K562 (cell line): ENCODE measurements around the gene CD300A. TPM values are rescaled to one million over a fixed set of nuclear protein-coding genes. Genes with fewer than 3 reads are reported as not detected.

Experiments used
- ATAC-seq: fragments of 200-7000 bp; cut with Tn5 transposase; 3 replicates; pipeline ENCODE4 v1.9.1; 2020; ENCODE audit warnings: moderate library complexity
- BruUV-seq: library from RNA; stranded (reverse); fragments of 400-500 nt; replicated peaks from 2 replicates; lab custom pipeline; 2021; lab: Mats Ljungman, UMichigan
- CTCF ChIA-PET: fragments of 300-600 bp; formaldehyde crosslinking; extraction: SDS; loops from one replicate; lab custom pipeline; 2021; ENCODE audit warnings: low intra/inter-chr PET ratio; lab: Yijun Ruan, JAX
- POLR2A ChIA-PET: fragments of 300-600, 350-650 bp; sonication (Branson Sonifier 250); formaldehyde crosslinking; extraction: SDS; loops from one replicate; lab custom pipeline; 2021; ENCODE audit warnings: antibody characterized with exemption, inconsistent platforms; lab: Yijun Ruan, JAX
- DNase-seq, 4 experiments: peaks; one replicate each; pipeline versions ENCODE4 v3.0.0 to v3.0.0-alpha.2; 2011 to 2018; ENCODE audit warnings: low spot score in 3 of 4, mixed read lengths in 3 of 4; ENCODE audit errors: extremely low read depth in 1 of 4
- FAIRE-seq: peaks from 2 replicates; lab custom pipeline; 2011; peaks lifted over from hg19 to GRCh38; lab: Jason Lieb, UNC
- H2AFZ ChIP-seq: 2 replicates; pipeline ENCODE4 v1.6.0; 2011; ENCODE audit warnings: low read depth, low read length, control low read depth, inconsistent platforms
- H3K27ac ChIP-seq: fragments of 200-600 bp; 3 replicates; pipeline ENCODE4 v1.8.0; 2011; ENCODE audit warnings: low read depth, mild to moderate bottlenecking, control low read depth, inconsistent platforms, low read length, moderate library complexity, mixed read lengths; ENCODE audit errors: extremely low read depth
- H3K27me3 ChIP-seq, 2 experiments: fragments of 300-600 bp in 1 of 2; 2 replicates in 1 of 2; 3 replicates in 1 of 2; pipeline versions ENCODE4 v1.6.0 to v1.8.0; 2011; ENCODE audit warnings: inconsistent platforms in 2 of 2, low read length in 2 of 2, mild to moderate bottlenecking in 1 of 2, mixed read lengths in 1 of 2, moderate library complexity in 1 of 2; ENCODE audit not compliant: control insufficient read depth in 2 of 2, insufficient read depth in 2 of 2
- H3K36me3 ChIP-seq: fragments of 300-600 bp; 3 replicates; pipeline ENCODE4 v1.8.0; 2011; ENCODE audit warnings: mild to moderate bottlenecking, low read length, inconsistent platforms; ENCODE audit not compliant: control insufficient read depth, insufficient read depth
- H3K4me1 ChIP-seq, 2 experiments: fragments of 200-600 bp in 1 of 2; replicated peaks in 1 of 2; 2 replicates in 1 of 2; 3 replicates in 1 of 2; pipeline versions ENCODE4 v1.5.1 to v1.8.0; 2011; ENCODE audit warnings: inconsistent platforms in 2 of 2, low read length in 2 of 2, mild to moderate bottlenecking in 1 of 2, mixed read lengths in 1 of 2, moderate library complexity in 1 of 2; ENCODE audit not compliant: control insufficient read depth in 2 of 2, insufficient read depth in 2 of 2
- H3K4me2 ChIP-seq: 2 replicates; pipeline ENCODE4 v1.6.1; 2011; ENCODE audit warnings: low read length, control low read depth, inconsistent platforms, mixed read lengths; ENCODE audit not compliant: insufficient read depth
- H3K4me3 ChIP-seq: fragments of 200-600 bp; sonication (generic), shearing (Covaris generic); 2 replicates; pipeline ENCODE4 v1.5.1; 2016; ENCODE audit warnings: control low read depth, inconsistent platforms
- H3K79me2 ChIP-seq: fragments of 200-600 bp; 3 replicates; pipeline ENCODE4 v1.8.0; 2011; ENCODE audit warnings: low read length, inconsistent platforms; ENCODE audit not compliant: control insufficient read depth, insufficient read depth
- H3K9ac ChIP-seq, 2 experiments: 2 replicates each; pipeline versions ENCODE4 v1.6.0 to v1.6.1; 2011; ENCODE audit warnings: low read depth in 2 of 2, low read length in 2 of 2, control low read depth in 1 of 2, inconsistent platforms in 1 of 2, mild to moderate bottlenecking in 1 of 2, mixed read lengths in 1 of 2; ENCODE audit not compliant: insufficient read depth in 1 of 2
- H3K9me1 ChIP-seq: one replicate; pipeline ENCODE4 v1.6.0; 2011; ENCODE audit warnings: inconsistent platforms, mild to moderate bottlenecking, low read length, moderate library complexity; ENCODE audit not compliant: control insufficient read depth, insufficient read depth
- H3K9me3 ChIP-seq: replicated peaks from 2 replicates; pipeline ENCODE4 v1.5.1; 2011; ENCODE audit warnings: low read depth, low read length, inconsistent platforms; ENCODE audit not compliant: control insufficient read depth, insufficient read depth
- H4K20me1 ChIP-seq: replicated peaks from 2 replicates; pipeline ENCODE4 v1.6.1; 2011; ENCODE audit warnings: low read length, inconsistent platforms, mixed read lengths; ENCODE audit not compliant: control insufficient read depth, insufficient read depth
- DACH1 ChIP-seq: fragments of 450-650 bp; IDR thresholded peaks from 2 replicates; pipeline ENCODE4 v1.6.1; 2018; ENCODE audit not compliant: partially characterized antibody
- EGR1 ChIP-seq: fragments of 450-650 bp; conservative IDR thresholded peaks from 2 replicates; pipeline ENCODE4 v1.6.1; 2017; ENCODE audit warnings: mild to moderate bottlenecking
- FOXK1 ChIP-seq: sonication (generic); formaldehyde crosslinking; IDR thresholded peaks from 2 replicates; pipeline ENCODE4 v1.8.0; 2022; ENCODE audit warnings: missing genetic modification reagents, mild to moderate bottlenecking, borderline replicate concordance
- HDAC1 ChIP-seq, 2 experiments: fragments of 450-650 bp; IDR thresholded peaks; 2 replicates each; pipeline ENCODE4 v1.6.1; 2016 to 2017; ENCODE audit warnings: inconsistent platforms in 1 of 2, mild to moderate bottlenecking in 1 of 2, moderate library complexity in 1 of 2
- KAT7 ChIP-seq: sonication (generic); formaldehyde crosslinking; IDR thresholded peaks from 2 replicates; pipeline ENCODE4 v1.8.0; 2022; ENCODE audit warnings: missing genetic modification reagents, mild to moderate bottlenecking, borderline replicate concordance
- SAP30 ChIP-seq: fragments of 200-600 bp; sonication (generic); IDR thresholded peaks from 2 replicates; pipeline ENCODE4 v1.6.1; 2012; ENCODE audit warnings: borderline replicate concordance, low read depth, mild to moderate bottlenecking, moderate library complexity, low read length, control low read depth, inconsistent platforms; ENCODE audit not compliant: insufficient read depth, poor library complexity, severe bottlenecking
- TRIM24 ChIP-seq, 2 experiments: fragments of 450-650 bp; IDR thresholded peaks; 2 replicates each; pipeline ENCODE4 v1.6.1; 2016
- ZFP30 ChIP-seq: fragments of 250-450 bp; sonication (Bioruptor Pico); IDR thresholded peaks from 2 replicates; pipeline ENCODE4 v1.8.0; 2022; ENCODE audit warnings: moderate library complexity, mild to moderate bottlenecking, inconsistent platforms, borderline replicate concordance
- ZNF431 ChIP-seq: sonication (generic); formaldehyde crosslinking; IDR thresholded peaks from 2 replicates; pipeline ENCODE4 v1.8.0; 2022; ENCODE audit warnings: mild to moderate bottlenecking, missing genetic modification reagents
- ZNF766 ChIP-seq: fragments of 200-800 bp; sonication (Bioruptor generic); conservative IDR thresholded peaks from 2 replicates; pipeline ENCODE4 v1.6.1; 2016; ENCODE audit warnings: missing genetic modification characterization, missing compliant biosample characterization
- ZSCAN32 ChIP-seq: fragments of 450-650 bp; formaldehyde crosslinking; IDR thresholded peaks from 2 replicates; pipeline ENCODE4 v1.4.0; 2020; ENCODE audit warnings: mild to moderate bottlenecking, moderate library complexity
- WGBS: fragments of 100-300 bp; shearing (Covaris generic); methylation state at CpG from one replicate; pipeline ENCODE4 v1.1.6; 2016; ENCODE audit warnings: low coverage, mixed read lengths; ENCODE audit not compliant: insufficient coverage; ENCODE audit errors: missing lambda C conversion rate; 5-methylcytosine and 5-hydroxymethylcytosine counted together
- in situ Hi-C: fragments of 300-500 bp; cut with MboI; formaldehyde crosslinking; loops from 4 replicates; pipeline ENCODE4 v1.15.0; 2018; ENCODE audit warnings: inconsistent platforms, mixed read lengths
- intact Hi-C: fragments of 100-400 bp; cut with micrococcal nuclease; formaldehyde crosslinking; loops from 2 replicates; pipeline ENCODE4 v1.14.2; 2022
- polyA plus RNA-seq, 8 experiments: library from polyadenylated mRNA; depleted of rRNA in 4 of 8; stranded (reverse) in 5 of 8; unstranded in 3 of 8; fragments of >200 nt; fragmentation: Nextera tagmentation in 2 of 8; fragmentation: Illumina TruSeq in 1 of 8; extraction: Ambion mirVana in 2 of 8; extraction: Trizol in 1 of 8; gene quantifications; 2 replicates each; pipeline versions ENCODE4 v1.2.1 to v1.2.3, GENCODE V29; 2011 to 2014; ENCODE audit warnings: inconsistent platforms in 1 of 8, missing spikeins in 1 of 8
- total RNA-seq, 7 experiments: library from RNA; depleted of rRNA in 6 of 7; stranded (reverse); fragments of >200 nt in 6 of 7; fragmentation: Illumina TruSeq in 2 of 7; extraction: Trizol in 2 of 7; gene quantifications; 2 replicates each; pipeline versions ENCODE4 v1.2.1 to v1.2.3, GENCODE V29; 2011 to 2021; ENCODE audit warnings: low replicate concordance in 1 of 7
- TF ChIP-seq, protein P1 (sequence below): fragments of 450-650 bp; IDR thresholded peaks from 2 replicates; pipeline ENCODE4 v1.6.1; 2016; ENCODE audit warnings: antibody characterized with exemption
- TF ChIP-seq, protein P2 (sequence below), 3 experiments: fragments of 200-800 bp in 1 of 3; sonication (Bioruptor generic) in 1 of 3; sonication (generic) in 1 of 3; formaldehyde crosslinking in 1 of 3; IDR thresholded peaks; 2 replicates each; pipeline versions ENCODE4 v1.6.1 to v1.8.0; 2016 to 2022; ENCODE audit warnings: mild to moderate bottlenecking in 2 of 3, missing compliant biosample characterization in 2 of 3, missing genetic modification characterization in 2 of 3, missing genetic modification reagents in 1 of 3

CD300A gene
- total and polyA plus RNA-seq, 9 of the 15 experiments (the other 6 are each of a cell fraction or from before 2014, with no cell fraction given): 0.21 to 1.7 (median 0.41) TPM; not detected in 1

DNA sequence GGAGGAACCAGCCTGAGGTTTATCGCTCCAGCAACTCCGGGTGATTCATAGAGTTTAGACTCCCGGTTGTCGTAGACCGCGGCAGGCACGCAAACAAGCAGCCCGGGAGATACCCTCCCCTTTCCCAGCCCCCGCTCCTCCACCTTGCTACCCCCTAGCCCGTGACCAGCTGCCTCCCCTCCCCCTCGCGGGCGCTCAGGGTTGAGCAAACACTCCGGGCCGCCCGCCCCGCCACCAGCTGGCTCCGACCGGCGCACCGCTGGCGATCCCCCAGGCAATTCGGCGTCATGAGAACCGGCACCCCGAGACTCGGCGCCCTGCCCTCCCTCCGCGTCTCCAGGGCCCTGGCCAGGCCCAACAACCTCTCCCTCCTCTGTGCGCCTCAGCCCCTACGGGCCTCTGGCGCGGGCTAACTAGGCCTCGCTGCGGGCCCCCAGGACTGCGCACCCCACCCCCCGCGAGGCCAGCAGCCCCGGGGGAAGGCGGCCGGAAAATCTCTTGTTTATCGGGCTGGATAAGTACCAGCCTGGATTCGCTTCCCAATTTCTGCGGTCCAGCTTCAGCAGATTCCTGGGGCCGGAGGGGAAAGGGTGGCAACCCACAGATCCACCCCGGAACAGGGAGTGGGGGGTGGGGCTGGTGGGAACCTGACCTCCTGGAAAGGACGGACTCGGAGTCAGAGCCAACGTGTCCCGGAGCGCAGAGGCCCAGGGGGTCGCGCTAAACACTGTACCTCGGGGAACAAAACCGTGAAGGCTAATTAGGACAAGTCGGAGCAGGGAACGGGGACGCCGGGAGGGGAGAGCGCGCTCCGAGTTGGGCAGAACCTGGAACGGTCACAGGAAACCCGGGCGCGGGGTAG is 35.5 kb upstream of the CD300A start (continued):
- TF ChIP-seq TRIM24 (IDR thresholded peaks at IDR 0.05) (peak in 1 of 2 experiments; percentile 45; a peak in 2 of 4 replicates), FOXK1 (CRISPR knock-in tag) (peak; percentile 56; the same call in 1 of the 2 replicates), SAP30 (peak; percentile 32), EGR1 (peak; percentile 49), ZNF766 (CRISPR knock-in tag) (peak; percentile 98), DACH1 (peak; percentile 34), ZNF431 (no peak), HDAC1 (IDR thresholded peaks at IDR 0.05) (no peak)

DNA sequence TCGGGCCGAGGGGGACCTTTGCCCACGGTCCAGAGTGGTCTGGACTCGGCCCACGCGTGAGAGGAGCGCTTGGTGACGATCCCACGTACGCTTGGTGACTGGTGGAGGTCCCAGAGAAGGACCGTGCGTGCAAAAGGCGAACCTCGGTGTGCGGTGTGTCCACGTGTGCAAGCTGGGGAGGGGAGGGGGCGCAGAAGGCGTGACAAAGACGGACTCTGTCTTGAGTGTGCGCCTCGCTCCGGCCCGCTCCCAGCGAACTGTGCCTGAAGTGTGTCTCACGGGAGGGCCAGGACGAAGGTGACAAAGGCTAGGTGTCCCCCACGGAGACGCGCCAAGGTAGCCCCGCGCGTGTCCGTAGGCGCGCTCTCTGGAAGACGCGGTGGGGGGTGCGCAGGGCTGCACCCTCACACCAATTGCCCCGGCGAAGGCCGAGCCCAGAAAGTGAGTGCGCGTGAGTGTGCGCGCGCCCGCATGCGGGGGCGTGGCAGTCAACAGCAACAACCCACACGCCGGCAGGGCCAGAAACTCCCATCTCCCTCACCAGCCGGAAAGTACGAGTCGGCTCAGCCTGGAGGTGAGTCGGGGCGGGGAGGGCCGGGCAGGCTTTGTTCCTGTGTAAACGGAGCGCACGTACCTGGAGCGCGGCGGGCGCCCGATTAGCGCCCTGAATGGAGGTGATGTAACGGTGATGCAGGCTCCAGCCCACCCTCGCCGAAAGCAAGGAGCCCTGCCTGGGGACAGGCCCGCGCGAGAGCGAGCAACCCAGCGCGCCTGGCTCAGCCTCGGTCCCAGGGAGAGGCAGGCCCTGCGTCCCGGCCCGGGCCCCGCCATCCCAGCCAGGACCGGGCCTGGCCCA is 34.6 kb upstream of the CD300A start, which contains the start of gene GPRC5C:
Gene GPRC5C (plus strand): TSS at position 521 of the 856 bp plus-strand sequence. CDS start 7,689 bp downstream, outside the sequence.
- Histone ChIP-seq H3K27ac (peak within 1 kb of the TSS; percentile 53; the same call in 1 of the 3 replicates), H2AFZ (peak within 1 kb of the TSS; percentile 68)
- intact Hi-C loops: no loop called here
- TF ChIP-seq, protein P1, sequence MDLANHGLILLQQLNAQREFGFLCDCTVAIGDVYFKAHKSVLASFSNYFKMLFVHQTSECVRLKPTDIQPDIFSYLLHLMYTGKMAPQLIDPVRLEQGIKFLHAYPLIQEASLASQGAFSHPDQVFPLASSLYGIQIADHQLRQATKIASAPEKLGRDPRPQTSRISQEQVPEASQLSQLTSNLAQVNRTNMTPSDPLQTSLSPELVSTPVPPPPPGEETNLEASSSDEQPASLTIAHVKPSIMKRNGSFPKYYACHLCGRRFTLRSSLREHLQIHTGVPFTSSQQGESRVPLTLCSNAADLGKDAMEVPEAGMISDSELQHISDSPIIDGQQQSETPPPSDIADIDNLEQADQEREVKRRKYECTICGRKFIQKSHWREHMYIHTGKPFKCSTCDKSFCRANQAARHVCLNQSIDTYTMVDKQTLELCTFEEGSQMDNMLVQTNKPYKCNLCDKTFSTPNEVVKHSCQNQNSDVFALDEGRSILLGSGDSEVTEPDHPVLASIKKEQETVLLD: no peak
- TF ChIP-seq, protein P2, sequence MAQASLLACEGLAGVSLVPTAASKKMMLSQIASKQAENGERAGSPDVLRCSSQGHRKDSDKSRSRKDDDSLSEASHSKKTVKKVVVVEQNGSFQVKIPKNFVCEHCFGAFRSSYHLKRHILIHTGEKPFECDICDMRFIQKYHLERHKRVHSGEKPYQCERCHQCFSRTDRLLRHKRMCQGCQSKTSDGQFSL (CRISPR knock-in tag; IDR thresholded peaks at IDR 0.05): peak; percentile 92
- TF ChIP-seq, protein P2 (tag; IDR thresholded peaks at IDR 0.05): no peak
- TF ChIP-seq ZSCAN32: no peak; the same call in 1 of the 2 replicates
- TF ChIP-seq ZFP30 (CRISPR knock-in tag): no peak
- peak; percentile 91; the same call in 1 of the 2 replicates for TF ChIP-seq KAT7

More for the DNA sequence above, 34.6 kb upstream of the CD300A start, which contains the start of gene GPRC5C:
- Histone ChIP-seq H3K9ac (peak within 1 kb of the TSS; percentile 46 to 65; a peak in 3 of 4 replicates), H3K27me3 (peaks cover 2 to 42% of the 10 kb centered on the region in 2 experiments; a peak in 4 of 5 replicates), H3K79me2 (no peaks in the 10 kb centered on the region; the same call in 2 of the 3 replicates), H4K20me1 (no peaks in the 10 kb centered on the region), H3K4me3 (peak within 1 kb of the TSS; percentile 26), H3K9me1 (no peaks in the 10 kb centered on the region), H3K36me3 (no peaks in the 10 kb centered on the region), H3K4me2 (peak within 1 kb of the TSS; percentile 7), H3K9me3 (no peaks in the 10 kb centered on the region), H3K4me1 (peaks cover 2 to 22% of the 10 kb centered on the region in 2 experiments; a peak in 4 of 5 replicates)
- ChIA-PET POLR2A (no interaction called here), CTCF (no interaction called here)
- no TSS peak for BruUV-seq
- DNase-seq: peak; percentile 55 to 58 (median 56)
- in situ Hi-C loops: no loop called here
- FAIRE-seq: no peak
- peak; percentile 59 for ATAC-seq
- 24% methylated on average over 65 of the region's 81 CpGs for WGBS
